GM10847 (cell line): ENCODE results near the gene RAB36.

Experiments
- POLR2A ChIP-seq: IDR thresholded peaks from 2 replicates; pipeline ENCODE4 v1.6.1; 2011; ENCODE audit not compliant: insufficient read length; ENCODE audit errors: extremely low read depth

RAB36 gene, protein sequence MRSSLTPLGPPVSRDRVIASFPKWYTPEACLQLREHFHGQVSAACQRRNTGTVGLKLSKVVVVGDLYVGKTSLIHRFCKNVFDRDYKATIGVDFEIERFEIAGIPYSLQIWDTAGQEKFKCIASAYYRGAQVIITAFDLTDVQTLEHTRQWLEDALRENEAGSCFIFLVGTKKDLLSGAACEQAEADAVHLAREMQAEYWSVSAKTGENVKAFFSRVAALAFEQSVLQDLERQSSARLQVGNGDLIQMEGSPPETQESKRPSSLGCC

DNA sequence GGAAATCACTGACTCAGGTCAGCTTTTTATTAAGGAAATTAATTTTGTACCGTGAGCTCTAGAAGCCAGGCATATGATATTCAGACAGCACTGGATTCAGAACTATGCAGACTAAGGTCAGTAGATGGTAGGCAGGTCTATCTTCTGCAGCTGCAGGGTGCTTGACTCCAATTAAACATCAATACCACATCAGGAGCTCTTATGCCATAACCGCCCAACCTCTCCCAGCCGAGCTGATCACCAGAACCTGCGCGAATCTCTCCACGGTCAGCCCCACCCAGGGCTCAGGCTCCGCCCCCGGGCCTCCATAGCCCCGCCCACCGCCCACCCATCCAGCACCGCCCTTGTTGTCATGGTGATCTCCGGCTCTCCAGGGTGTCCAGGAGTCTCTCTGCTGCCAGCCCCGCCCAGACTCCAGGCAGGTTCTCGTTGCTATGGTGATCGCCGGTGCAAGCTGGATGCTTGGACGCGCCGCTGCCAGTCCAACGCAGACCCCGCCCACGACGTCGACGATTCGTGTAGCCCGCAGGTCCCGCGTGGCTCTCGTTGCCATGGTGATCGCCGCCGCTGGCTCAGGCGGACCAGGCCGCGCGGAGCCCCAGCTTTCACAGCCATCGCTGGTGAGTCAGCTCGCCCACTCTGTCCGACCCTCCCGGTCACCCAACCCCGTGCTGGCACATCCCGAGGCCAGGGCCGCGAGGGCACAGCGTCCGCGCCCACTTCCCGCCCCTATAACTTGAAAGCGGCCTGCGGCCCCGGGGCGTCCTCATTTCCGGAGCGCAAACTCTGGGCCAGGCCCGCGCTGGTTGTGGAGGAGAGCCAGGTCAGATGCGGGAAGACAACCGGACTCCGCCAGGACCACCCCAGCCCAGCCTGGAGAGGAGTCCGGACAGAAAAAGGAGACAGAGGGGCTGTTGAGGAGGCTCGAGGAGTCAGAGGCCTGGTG, at the start of gene RAB36:
Gene RAB36 (plus strand): TSS at position 546 of the 946 bp plus-strand sequence. CDS start 1,140 bp downstream, outside the sequence.
- no peak for TF ChIP-seq POLR2A

DNA sequence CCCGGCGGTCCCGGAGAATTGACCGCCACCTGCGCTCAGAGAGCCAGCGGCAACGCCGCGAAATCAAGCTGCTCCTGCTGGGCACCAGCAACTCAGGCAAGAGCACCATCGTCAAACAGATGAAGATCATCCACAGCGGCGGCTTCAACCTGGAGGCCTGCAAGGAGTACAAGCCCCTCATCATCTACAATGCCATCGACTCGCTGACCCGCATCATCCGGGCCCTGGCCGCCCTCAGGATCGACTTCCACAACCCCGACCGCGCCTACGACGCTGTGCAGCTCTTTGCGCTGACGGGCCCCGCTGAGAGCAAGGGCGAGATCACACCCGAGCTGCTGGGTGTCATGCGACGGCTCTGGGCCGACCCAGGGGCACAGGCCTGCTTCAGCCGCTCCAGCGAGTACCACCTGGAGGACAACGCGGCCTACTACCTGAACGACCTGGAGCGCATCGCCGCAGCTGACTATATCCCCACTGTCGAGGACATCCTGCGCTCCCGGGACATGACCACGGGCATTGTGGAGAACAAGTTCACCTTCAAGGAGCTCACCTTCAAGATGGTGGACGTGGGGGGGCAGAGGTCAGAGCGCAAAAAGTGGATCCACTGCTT, 49.4 kb upstream of the RAB36 start:
- no peak for TF ChIP-seq POLR2A

DNA sequence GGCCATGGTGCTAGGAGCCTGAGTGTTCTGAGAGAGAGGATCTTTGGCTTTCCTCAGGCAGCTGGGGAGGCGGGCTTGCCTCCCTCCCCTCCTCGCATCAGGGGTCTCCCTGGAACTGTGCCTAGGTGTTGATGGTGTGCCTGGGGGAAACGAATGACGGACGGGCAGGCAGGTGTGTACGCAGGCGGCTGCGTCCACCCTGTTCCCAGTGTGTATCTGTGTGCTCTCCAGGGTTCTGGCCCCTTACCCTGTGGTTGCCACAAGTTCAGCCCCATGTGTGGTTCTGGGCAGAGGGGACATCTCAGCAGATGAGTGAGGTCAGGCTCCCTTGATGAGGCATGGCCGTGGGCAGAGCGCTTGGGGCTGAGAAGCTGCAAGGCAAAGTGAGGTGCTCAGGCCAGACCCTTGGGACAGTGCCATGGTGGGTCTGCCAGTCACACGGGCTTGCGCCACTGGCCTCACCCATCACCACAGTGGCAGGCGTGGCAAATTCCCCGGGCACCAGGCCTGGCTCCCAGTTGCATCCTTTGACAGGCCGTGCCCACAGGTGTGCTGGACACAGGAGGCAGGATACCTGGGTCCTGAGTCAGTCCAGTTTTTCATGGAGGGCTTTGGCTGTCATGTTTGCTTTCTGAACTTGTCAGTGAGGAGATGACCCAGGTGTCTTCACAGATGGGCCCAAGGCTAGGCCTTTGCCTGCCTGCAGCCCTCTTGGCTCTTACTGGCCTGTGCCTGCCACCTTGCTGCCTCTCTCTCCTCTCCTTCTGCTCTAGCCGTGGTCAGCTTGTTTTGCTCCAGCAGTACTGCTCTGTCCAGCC, 47.7 kb upstream of the RAB36 start:
- TF ChIP-seq POLR2A: no peak

DNA sequence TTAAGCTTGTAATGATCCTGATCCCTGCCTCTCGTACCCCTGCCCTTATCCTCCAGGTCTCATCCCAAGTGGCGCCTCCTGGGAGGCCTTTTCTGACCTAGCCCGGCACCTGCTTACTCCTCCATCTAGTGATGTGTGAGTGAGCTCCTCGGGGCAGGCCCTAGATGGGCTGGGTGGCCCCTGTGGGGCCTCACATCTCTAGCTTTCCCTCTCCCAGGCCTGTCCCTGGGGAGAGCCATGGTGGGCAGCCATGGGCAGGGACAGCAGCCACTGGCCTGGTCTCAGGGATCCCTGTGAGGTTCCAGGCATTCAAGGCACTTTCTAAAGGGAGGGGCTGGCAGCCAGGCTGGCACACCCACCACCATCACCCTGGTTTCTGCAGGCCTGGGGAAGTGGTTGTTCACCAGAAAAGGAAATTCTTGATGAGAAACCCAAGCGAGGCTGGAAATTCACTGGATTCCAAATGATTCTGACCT, 47.0 kb upstream of the RAB36 start:
- TF ChIP-seq POLR2A: no peak

DNA sequence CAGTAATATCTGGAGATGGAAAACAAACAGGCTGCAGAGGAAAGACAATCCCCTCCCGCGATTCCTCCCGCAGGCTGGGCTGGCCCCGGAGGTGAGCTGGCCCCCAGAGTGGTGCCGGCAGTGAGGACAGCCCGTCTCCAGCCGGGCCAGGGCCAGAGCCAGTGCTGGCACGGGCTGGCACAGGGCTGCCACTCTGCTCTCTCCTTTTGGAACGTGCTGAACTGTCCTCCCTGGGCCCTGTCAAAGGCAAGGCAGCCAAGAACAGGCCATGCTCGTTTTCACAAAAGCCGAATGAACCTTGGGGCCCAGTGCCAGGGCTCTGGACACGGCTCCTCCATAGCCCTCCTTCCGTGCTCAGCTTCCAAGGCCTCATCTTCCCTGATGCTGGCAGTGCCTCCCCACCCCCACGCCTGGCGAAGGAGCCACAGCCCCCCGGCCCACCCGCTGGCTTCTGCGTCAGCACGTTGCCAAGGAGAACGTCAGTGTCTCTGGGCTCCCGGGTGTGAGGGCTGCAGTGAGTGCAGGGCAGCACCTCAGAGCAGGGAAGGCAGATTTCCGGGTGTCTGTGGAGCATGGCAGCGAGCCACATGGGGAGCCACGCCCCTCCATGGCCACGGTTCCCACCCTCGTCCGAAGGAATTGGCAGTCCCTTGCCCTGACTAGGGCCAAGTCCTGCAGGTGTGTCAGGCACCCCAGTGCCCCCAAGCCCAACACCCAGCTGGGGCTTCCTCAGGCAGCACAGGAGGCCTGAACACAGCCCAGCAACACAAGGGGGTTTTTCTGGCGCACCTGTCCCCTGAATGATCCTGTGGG, 46.4 kb upstream of the RAB36 start:
- no peak for TF ChIP-seq POLR2A

DNA sequence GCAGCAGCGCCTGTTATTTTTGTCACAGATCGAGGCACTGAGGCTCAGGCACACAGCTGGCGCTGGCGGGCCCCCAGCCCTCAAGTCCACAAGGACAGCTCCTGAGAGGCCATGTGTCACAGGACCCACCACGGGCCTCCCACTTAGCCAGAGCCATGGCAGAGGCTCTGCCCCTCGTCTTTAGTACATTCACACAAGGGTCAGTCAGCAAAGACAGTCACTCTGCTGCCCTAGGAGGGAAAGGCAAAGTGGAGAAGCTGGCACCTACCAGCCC, 45.8 kb upstream of the RAB36 start:
- no peak for TF ChIP-seq POLR2A

DNA sequence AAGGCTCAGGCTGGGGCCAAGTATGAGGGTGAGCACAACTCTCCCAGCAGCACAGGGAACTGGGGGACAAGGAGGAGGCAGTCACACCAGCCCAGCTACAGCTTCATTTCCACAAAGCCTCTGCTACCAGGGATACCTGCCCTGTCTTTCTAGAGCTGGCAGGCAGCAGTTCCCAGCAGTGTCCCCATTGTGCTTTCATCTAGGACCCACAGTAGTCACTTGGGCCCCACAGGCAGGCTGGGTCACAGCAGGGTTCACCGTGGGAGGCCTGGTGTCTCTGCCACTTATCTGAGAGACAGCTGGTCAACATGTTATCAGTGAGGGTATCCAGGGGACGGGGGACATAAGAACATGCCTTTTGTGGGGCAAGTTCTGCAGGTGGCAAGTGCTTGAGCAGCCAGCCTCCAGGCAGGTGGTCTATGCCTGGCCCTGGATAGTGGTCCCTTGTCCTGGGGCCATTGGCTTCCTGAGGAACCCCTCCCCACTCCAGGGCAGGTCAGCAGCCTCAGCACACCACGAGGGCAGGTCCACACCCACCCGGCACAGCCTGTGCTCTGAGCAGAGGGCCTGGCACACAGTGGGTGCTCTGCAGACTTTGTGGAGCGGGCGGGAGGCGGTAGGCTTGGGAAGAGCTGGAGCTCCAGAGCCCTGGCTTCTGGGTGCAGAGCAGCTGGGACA, 45.0 kb upstream of the RAB36 start:
- TF ChIP-seq POLR2A: no peak

DNA sequence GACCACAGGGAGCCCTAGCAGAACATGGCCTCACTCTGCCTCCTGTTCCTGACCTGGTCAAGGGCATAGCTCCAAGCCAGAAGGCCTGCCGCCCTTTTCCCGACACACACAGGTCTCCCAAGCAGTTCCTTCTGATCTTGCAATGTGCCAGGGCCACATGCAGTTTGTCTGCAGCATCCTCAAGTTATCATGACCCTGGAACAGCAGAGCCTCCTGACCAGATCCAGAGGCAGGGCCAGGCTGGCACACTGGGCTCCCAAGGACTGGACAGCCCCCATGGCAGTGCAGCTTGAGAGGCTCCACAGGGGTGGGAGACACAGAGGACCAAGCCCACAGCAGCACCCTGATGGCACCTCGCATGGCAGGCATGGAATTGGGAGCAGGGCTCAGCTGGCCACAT, 43.8 kb upstream of the RAB36 start:
- TF ChIP-seq POLR2A: no peak

DNA sequence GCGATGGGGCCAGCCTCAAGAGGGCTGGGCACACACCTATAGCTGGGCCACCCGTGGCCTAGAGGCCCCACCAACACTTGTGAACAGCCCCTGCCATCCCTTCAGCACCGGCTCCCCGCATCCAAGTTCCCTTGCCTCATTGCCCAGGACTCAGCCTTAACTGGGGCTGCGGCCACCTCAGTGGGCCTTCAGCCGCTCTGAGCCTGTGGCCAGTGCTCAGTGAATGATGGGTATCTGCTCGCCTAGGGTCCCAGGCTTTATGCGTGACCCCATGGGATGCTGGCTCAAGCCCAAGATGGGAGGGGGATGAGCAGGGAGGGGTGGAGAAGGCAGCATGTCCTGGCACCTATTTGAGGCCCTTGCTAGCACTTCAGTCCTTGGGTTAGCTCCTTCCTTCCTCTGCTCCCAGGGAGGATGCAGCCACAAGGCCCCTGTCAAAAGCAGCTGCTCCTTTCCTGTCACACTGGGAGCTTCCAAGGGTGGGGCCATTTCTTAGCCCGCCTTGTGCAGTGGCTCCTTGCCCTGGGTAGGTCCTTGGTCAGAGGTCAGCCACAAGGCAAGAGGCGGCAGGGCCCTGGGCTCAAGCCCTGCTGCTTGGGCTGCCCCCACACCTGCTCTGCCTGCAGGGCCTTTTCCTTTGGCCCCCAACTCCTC, 43.1 kb upstream of the RAB36 start:
- TF ChIP-seq POLR2A: no peak

DNA sequence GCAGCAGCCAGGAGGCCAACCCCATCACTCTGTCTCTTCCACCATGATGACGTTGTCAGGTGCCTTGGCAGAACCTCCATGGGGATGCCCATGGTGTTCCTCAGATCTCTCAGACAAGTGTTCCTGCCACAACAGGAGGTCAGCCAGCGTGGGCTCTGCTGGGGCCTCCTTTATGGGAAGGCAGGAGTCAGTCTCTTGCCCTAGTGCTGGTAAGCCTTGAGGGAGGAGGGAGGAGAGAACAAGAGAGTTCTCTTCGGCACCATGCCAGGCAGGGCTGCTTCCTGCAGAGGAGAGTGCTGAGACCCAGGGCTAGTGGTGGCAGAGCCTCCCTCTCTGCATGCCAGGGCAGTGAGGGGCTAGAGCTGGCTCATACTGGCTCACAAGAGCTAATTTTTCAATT, 42.5 kb upstream of the RAB36 start:
- TF ChIP-seq POLR2A: no peak

DNA sequence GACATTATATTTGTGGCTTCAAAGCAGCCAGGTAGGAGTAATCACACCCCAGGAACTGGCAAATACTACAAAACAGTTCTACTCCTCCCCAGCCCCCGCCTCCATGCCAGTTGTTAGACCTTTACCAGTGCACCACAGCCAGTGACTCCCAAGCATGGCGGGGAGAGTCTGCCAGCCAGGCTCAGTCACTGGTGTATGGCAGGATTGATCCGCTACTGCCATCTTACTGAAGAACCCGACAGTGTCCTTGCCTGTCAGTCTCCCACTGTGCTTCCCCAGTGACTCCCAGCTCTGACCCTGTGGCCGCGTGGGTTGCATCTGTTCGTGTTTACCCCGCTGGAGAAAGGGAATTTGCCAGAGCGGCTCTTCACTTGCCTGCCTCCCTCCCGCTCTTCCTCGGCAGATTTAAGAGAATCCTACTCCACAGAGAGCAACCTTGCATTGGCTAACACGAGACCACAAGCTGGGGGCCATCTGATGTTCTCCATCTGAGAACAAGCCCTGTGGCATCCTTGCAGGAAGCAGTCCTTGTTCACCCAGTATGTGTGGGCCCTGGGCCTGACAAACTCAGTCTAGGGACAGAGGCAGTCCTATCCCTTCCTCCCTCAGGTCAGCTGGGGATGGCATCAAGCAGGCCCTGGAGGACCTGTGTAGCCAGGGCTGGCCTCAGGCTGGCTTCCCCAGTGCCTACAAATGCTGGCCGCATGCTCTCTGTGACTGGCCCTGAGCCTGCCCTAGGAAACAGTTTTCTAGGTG, 41.9 kb upstream of the RAB36 start:
- no peak for TF ChIP-seq POLR2A

DNA sequence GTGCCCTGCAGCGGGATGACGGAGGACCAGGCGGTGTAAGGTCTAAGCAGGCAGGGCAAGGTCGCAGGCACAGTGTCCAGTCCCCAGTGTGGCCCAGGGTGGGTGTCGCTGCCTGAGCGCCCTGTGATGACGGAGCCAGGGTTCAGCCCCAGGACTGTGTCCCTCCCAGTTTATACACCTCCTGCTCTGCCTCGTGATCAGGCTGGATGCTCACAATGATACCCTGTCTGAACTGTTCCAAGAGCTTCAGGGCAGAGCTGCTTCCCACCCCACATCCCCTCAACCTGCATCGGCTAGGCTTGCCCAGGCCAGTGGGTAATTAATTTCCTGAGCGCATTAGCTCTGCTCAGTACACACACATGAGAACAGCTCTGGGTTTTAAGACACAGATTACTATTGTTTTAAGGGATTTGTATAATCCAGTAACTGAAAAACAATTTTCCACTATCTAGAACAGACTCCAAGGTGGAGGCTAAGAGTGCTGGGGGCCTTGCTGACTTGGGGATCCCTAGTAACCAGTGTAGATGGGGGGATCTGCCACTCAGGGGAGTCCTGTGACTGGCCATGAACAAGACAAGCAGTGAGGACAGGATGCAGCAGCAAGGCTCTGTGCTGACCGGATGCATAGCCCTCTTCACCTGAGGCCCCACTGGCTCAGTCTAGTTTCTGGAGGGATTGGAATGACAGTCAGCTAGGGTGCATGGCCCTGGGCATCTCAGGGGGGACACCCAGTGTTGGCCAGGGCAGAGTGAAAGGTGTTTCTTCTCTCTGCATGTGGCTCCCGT, 40.9 kb upstream of the RAB36 start:
- no peak for TF ChIP-seq POLR2A
